MG63 (cell line): ENCODE measurements around the gene DNAH10. TPM values are rescaled to one million over a fixed set of nuclear protein-coding genes. Genes with fewer than 3 reads are reported as not detected.

Source experiments
- DNase-seq: peaks from one replicate; pipeline ENCODE4 v3.0.0-alpha.2; 2020
- H3K27me3 ChIP-seq: fragments of 250-450 bp; sonication (Bioruptor Pico); 2 replicates; pipeline ENCODE4 v1.5.1; 2020; ENCODE audit warnings: mild to moderate bottlenecking, moderate library complexity
- H3K36me3 ChIP-seq: fragments of 250-450 bp; sonication (Bioruptor Pico); 2 replicates; pipeline ENCODE4 v1.5.1; 2020; ENCODE audit warnings: mild to moderate bottlenecking, moderate library complexity
- H3K4me3 ChIP-seq: fragments of 250-450 bp; sonication (Bioruptor Pico); 2 replicates; pipeline ENCODE4 v1.5.1; 2020; ENCODE audit warnings: mild to moderate bottlenecking, moderate library complexity
- H3K9me3 ChIP-seq: fragments of 250-450 bp; sonication (Bioruptor Pico); 2 replicates; pipeline ENCODE4 v1.5.1; 2020; ENCODE audit warnings: mild to moderate bottlenecking, moderate library complexity
- total RNA-seq: library from RNA; depleted of rRNA; stranded (reverse); fragments of >200 nt; shearing (Covaris generic); gene quantifications from 2 replicates; pipeline ENCODE4 v1.2.3, GENCODE V29; 2014; ENCODE audit warnings: low replicate concordance

DNAH10 gene
- total RNA-seq, 1 experiment from 2014 or later: 0.40 TPM

- Histone ChIP-seq H3K36me3 (no peaks in the 10 kb centered on the region), H3K9me3 (no peaks in the 10 kb centered on the region), H3K27me3 (no peaks in the 10 kb centered on the region), H3K4me3 (no peak overlapping the region)
- DNase-seq: no peak
Observed at GRCh38 chr12:123808167-123808566, 46.1 kb downstream of the DNAH10 start.

DNA sequence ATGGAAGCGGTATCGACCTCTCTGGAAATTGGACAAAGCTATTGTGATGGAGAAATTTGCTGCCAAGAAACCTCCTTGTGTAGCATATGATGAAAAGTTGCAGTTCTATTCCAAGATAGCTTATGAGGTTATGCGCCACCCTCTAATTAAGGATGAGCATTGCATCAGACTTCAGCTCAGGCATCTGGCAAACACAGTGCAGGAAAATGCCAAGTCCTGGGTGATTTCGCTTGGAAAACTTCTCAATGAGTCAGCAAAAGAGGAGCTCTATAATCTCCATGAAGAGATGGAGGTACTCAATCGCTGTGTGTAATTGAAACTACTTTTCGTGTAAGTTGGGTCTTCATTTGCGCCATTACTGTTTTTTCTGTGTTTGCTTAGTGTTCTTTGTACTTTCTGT, 51.2 kb downstream of the DNAH10 start:
- peak; percentile 68 for DNase-seq
- no peak overlapping the region for H3K4me3 ChIP-seq
- peaks cover 10% of the 10 kb centered on the region for H3K9me3 ChIP-seq
- no peaks in the 10 kb centered on the region for H3K27me3 ChIP-seq
- no peaks in the 10 kb centered on the region for H3K36me3 ChIP-seq

DNA sequence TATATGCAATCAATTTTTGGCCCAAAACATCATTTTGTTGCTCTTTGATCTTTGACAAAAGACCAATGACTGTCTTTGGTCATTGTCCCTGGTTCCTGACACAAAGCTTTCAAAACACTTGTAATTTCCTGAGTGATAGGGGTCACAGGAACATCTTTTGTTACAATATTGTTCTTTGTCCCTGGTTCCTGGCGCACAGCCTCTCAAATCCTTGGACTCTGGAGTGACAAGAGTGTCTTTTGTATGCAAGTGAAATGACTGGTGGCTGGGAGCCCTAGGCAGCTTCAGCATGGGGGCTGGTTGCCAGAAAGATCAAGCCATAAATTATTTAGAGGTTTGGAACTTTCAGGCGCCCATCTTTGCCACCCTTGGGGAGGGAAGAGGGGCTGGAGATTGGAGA, 53.9 kb downstream of the DNAH10 start:
- Histone ChIP-seq H3K36me3 (no peaks in the 10 kb centered on the region), H3K9me3 (peaks cover 10% of the 10 kb centered on the region), H3K4me3 (no peak overlapping the region), H3K27me3 (no peaks in the 10 kb centered on the region; the same call in 1 of the 2 replicates)
- no peak for DNase-seq

DNA sequence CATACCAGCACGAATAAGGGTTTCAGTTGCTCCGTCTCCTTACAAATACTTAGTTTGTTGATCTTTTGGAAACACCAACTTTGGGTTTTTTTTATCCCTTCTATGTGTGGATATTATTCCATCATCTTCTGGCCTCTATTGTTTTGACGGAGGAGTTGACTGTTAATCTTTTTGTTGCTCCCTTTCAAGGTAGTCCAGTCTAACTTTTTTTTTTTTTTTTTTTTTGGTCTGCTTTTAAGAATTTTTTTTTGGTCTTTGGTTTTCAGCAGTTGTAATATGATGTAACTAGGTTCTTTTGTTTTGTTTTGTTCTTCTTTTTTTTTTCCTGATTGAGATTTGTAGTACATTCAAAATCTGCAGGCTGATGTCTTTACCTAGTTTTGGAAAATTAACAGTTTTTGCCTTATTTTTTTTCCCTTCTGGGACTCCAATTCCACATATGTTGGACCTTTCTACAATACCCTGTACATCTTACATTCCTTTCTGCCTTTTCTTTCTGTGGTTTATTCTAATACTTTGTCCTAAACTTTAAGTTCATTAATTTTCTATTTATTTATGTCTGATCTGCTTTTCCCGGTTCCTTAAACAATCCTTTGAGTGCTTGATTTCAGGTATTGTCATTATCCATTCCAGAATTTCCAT, 54.9 kb downstream of the DNAH10 start:
- Histone ChIP-seq H3K27me3 (no peaks in the 10 kb centered on the region; the same call in 1 of the 2 replicates), H3K36me3 (no peaks in the 10 kb centered on the region), H3K9me3 (peaks cover 10% of the 10 kb centered on the region), H3K4me3 (no peak overlapping the region)
- DNase-seq: no peak

DNA sequence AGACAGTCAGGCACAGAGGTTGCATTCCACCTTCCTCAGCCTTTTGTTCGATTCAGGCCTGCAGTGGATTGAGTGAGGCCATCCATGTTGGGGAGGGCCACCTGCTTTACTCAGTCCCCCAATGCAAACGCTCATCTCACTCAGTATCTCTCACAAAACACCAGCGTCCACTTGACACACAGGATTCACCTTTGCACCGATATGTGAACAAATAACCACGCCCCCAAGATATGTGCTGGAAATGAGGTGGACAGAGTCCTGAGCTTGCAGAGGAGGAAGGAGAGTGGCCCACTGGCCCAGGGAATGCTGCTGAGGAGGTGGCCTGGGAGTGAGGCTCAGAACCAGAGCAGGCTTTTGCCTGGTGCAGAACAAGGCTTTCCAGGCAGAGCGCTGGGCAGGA, 60.7 kb downstream of the DNAH10 start:
- Histone ChIP-seq H3K9me3 (no peaks in the 10 kb centered on the region), H3K4me3 (no peak overlapping the region), H3K27me3 (no peaks in the 10 kb centered on the region; the same call in 1 of the 2 replicates), H3K36me3 (no peaks in the 10 kb centered on the region)
- DNase-seq: no peak

GRCh38 chr12:123828120-123828519, 66.0 kb downstream of the DNAH10 start:
- Histone ChIP-seq H3K9me3 (no peaks in the 10 kb centered on the region), H3K4me3 (no peak overlapping the region), H3K27me3 (no peaks in the 10 kb centered on the region; the same call in 1 of the 2 replicates), H3K36me3 (no peaks in the 10 kb centered on the region)
- no peak for DNase-seq

DNA sequence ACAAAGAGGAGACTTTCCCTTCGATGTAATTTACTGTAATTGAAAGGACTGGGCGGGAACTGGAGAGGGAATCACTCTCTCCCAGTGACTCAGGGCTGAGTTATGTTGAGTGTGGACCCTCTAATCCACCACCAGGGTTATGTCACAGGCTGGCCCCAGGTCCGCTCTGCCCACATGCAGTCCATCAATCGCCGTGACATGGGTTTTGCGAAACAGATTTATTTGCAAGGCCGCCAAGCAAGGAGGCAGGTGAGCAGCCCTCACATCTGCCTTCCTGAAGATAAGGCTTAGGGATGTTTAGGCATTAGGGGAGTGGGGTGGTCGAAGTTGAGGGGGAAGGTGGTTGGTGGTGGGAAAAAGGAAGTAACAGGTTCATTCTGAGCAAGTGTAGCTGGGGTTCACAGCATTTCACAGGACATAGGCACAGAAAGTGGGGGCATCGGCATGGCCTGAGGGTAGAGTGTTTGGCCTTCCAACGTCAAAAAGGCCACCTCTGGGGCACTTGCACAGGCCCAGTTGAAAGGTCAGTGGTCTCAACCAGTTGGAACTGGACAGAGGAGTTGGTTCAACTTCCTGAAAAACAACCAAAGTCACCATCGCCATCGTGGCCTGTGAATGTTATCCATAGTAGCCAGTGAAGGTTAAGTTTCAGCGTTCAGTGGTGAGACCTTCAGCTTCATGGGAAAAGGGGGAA, 66.9 kb downstream of the DNAH10 start:
- H3K9me3 ChIP-seq: no peaks in the 10 kb centered on the region
- no peaks in the 10 kb centered on the region; the same call in 1 of the 2 replicates for H3K27me3 ChIP-seq
- peak; percentile 7 for DNase-seq
- no peak overlapping the region for H3K4me3 ChIP-seq
- H3K36me3 ChIP-seq: no peaks in the 10 kb centered on the region

GRCh38 chr12:123829561-123829960, 67.5 kb downstream of the DNAH10 start:
- H3K27me3 ChIP-seq: no peaks in the 10 kb centered on the region; the same call in 1 of the 2 replicates
- DNase-seq: no peak
- H3K36me3 ChIP-seq: no peaks in the 10 kb centered on the region
- no peak overlapping the region for H3K4me3 ChIP-seq
- no peaks in the 10 kb centered on the region for H3K9me3 ChIP-seq

GRCh38 chr12:123830675-123831074, 68.6 kb downstream of the DNAH10 start:
- DNase-seq: no peak
- no peak overlapping the region for H3K4me3 ChIP-seq
- no peaks in the 10 kb centered on the region for H3K36me3 ChIP-seq

DNA sequence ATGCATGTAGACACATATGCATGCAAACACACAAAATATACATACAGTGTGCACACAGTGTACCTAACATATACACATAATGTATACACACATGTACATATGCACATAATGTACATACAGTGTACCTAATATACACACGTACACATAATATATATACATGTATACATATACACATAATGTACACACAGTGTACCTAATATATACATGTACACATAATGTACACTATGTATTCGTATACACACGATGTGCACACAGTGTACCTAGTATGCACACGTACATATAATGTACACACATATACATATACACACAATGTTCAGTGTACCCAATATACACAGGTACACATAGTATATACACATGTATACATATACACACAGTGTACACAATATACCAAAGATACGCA, 70.0 kb downstream of the DNAH10 start:
- Histone ChIP-seq H3K4me3 (no peak overlapping the region), H3K36me3 (no peaks in the 10 kb centered on the region), H3K9me3 (no peaks in the 10 kb centered on the region), H3K27me3 (no peaks in the 10 kb centered on the region; the same call in 1 of the 2 replicates)
- no peak for DNase-seq

More at GRCh38 chr12:123830675-123831074, 68.6 kb downstream of the DNAH10 start:
- no peaks in the 10 kb centered on the region; the same call in 1 of the 2 replicates for H3K27me3 ChIP-seq
- no peaks in the 10 kb centered on the region for H3K9me3 ChIP-seq

- DNase-seq: peak; percentile 33
- Histone ChIP-seq H3K9me3 (no peaks in the 10 kb centered on the region), H3K36me3 (no peaks in the 10 kb centered on the region), H3K4me3 (no peak overlapping the region), H3K27me3 (no peaks in the 10 kb centered on the region)
Observed at GRCh38 chr12:123833830-123834229, 71.7 kb downstream of the DNAH10 start.

DNA sequence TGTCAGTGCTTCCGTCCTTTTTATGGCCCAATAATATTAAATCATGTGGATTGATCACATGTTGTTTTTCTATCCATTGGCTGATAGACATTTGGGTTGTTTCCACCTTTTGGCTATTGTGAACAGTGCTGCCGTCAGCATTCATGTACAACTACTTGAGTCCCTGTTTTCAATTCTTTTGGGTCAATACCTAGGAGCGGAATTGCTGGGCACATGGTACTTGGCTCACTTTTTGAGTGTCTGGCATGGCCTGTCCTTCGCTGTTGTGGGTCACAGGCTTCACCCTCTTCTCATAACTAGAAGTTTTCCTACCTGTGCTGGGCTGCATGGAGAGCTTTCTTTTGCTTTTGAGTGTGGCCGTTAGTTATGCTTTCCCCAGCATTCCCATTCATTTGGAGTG, 72.7 kb downstream of the DNAH10 start:
- Histone ChIP-seq H3K9me3 (no peaks in the 10 kb centered on the region), H3K4me3 (no peak overlapping the region), H3K27me3 (no peaks in the 10 kb centered on the region), H3K36me3 (no peaks in the 10 kb centered on the region)
- DNase-seq: no peak

DNA sequence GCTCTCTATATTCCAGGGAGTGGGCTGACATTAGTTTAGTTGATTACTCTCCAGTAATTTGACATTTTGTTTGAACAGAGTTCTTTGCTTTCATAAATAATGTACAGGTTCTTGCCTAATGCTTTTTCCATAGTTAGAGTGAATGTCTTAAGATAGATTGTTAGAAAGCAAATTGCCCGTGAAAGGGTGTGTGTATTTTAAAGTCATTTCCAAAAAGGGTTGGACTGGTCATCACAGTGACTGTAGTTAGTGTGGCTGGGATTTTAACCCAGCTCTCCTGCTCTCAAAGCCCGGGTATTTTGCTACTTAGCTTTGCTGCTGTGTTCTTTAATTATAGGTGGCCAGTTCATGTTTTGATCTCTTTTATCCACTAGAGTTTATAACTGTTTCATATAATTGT, 74.2 kb downstream of the DNAH10 start:
- no peak for DNase-seq
- H3K4me3 ChIP-seq: no peak overlapping the region
- no peaks in the 10 kb centered on the region for H3K36me3 ChIP-seq
- H3K27me3 ChIP-seq: no peaks in the 10 kb centered on the region
- H3K9me3 ChIP-seq: no peaks in the 10 kb centered on the region

- Histone ChIP-seq H3K4me3 (no peak overlapping the region), H3K9me3 (no peaks in the 10 kb centered on the region), H3K36me3 (no peaks in the 10 kb centered on the region), H3K27me3 (no peaks in the 10 kb centered on the region)
- no peak for DNase-seq
Observed at GRCh38 chr12:123839826-123840225, 77.7 kb downstream of the DNAH10 start.

GRCh38 chr12:123840765-123841425, 78.8 kb downstream of the DNAH10 start:
- Histone ChIP-seq H3K4me3 (no peak overlapping the region), H3K36me3 (no peaks in the 10 kb centered on the region)
- DNase-seq: no peak

GRCh38 chr12:123843912-123844748, 82.0 kb downstream of the DNAH10 start:
- H3K9me3 ChIP-seq: no peaks in the 10 kb centered on the region
- no peaks in the 10 kb centered on the region for H3K36me3 ChIP-seq
- H3K4me3 ChIP-seq: no peak overlapping the region
- no peak for DNase-seq
- no peaks in the 10 kb centered on the region for H3K27me3 ChIP-seq

More at GRCh38 chr12:123840765-123841425, 78.8 kb downstream of the DNAH10 start:
- Histone ChIP-seq H3K27me3 (no peaks in the 10 kb centered on the region), H3K9me3 (no peaks in the 10 kb centered on the region)

DNA sequence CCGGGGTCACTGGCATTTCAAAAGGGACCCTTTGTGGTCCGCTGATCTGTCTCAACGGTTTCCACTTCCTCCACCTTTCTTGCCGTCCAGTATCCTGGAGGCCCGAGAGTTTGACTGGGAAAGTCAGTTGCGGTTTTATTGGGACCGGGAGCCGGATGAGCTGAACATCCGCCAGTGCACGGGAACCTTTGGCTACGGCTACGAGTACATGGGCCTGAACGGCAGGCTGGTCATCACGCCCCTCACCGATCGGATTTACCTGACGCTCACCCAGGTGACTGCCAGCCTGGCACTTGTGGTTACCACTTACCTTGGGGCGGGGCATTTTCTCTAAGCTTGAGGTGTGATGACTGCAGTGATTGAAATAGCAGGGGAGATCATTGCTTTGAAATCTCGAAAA, 83.8 kb downstream of the DNAH10 start:
- Histone ChIP-seq H3K27me3 (no peaks in the 10 kb centered on the region), H3K36me3 (no peaks in the 10 kb centered on the region), H3K9me3 (no peaks in the 10 kb centered on the region), H3K4me3 (no peak overlapping the region)
- DNase-seq: no peak
